T-helper 22 cell (primary cell): ENCODE measurements around the gene MORN4.
"Not testable (repeated sequence)": the region's sequence is repeated elsewhere in the genome, so short reads cannot be mapped to it uniquely, and the experiment has no call there.

ENCODE experiments used
- DNase-seq: peaks from one replicate; pipeline ENCODE4 v3.0.0-alpha.2; 2020; ENCODE audit warnings: low read depth

The MORN4 gene

GRCh38 chr10:97632949-97633884, at the start of gene MORN4:
Gene MORN4 (minus strand): TSS chr10:97633500. CDS start chr10:97619653, 13,847 bp downstream.
- peak; percentile 83 for DNase-seq

- DNase-seq: no peak
These were observed 48.7 kb upstream of the MORN4 start for GRCh38 chr10:97682042-97682441.

GRCh38 chr10:97679594-97679993, 46.3 kb upstream of the MORN4 start:
- no peak for DNase-seq

- no peak for DNase-seq
These were observed 43.7 kb upstream of the MORN4 start for GRCh38 chr10:97676770-97677581.

- DNase-seq: no peak
These were observed 41.9 kb upstream of the MORN4 start for GRCh38 chr10:97675222-97675621.

GRCh38 chr10:97673736-97674525, 40.6 kb upstream of the MORN4 start:
- no peak for DNase-seq

- no peak for DNase-seq
These were observed 36.3 kb upstream of the MORN4 start for GRCh38 chr10:97669571-97669970.

GRCh38 chr10:97667463-97667862, 34.2 kb upstream of the MORN4 start:
- no peak for DNase-seq

- DNase-seq: no peak
These were observed 33.7 kb upstream of the MORN4 start for GRCh38 chr10:97666992-97667391.

GRCh38 chr10:97664282-97664850, 31.1 kb upstream of the MORN4 start:
- DNase-seq: no peak

GRCh38 chr10:97659589-97659988, 26.3 kb upstream of the MORN4 start:
- DNase-seq: no peak

GRCh38 chr10:97656777-97657176, 23.5 kb upstream of the MORN4 start:
- no peak for DNase-seq

GRCh38 chr10:97651773-97652172, 18.5 kb upstream of the MORN4 start:
- no peak for DNase-seq

GRCh38 chr10:97650726-97651125, 17.4 kb upstream of the MORN4 start:
- DNase-seq: no peak

GRCh38 chr10:97649405-97649750, 16.1 kb upstream of the MORN4 start:
- not testable (repeated sequence) for DNase-seq

GRCh38 chr10:97648562-97649404, 15.5 kb upstream of the MORN4 start:
- DNase-seq: peak; percentile 6

GRCh38 chr10:97647556-97647955, 14.3 kb upstream of the MORN4 start:
- DNase-seq: no peak

- DNase-seq: no peak
These were observed 11.6 kb upstream of the MORN4 start for GRCh38 chr10:97644936-97645335.

- DNase-seq: no peak
These were observed 10.2 kb upstream of the MORN4 start for GRCh38 chr10:97643441-97643985.

GRCh38 chr10:97642471-97643159, 9.3 kb upstream of the MORN4 start:
- DNase-seq: not testable (repeated sequence)
